ENCODE results near the gene TRMT11.

TRMT11 gene

GRCh38 chr6:126030045-126030444 lies 43.7 kb downstream of the TRMT11 start:
- Histone ChIP-seq H3K79me2 (ENCODE audit: insufficient read depth, low read length) (no peaks in the 10 kb centered on the region), H3K9me2 (ENCODE audit: low read depth, low read length) (no peaks in the 10 kb centered on the region), H3K27ac (ENCODE audit: low read depth, low read length, poor library complexity, severe bottlenecking) (no peak overlapping the region), H4K20me1 (ENCODE audit: insufficient read depth, low read length) (no peaks in the 10 kb centered on the region), H3F3A (ENCODE audit: insufficient read depth, low read length) (no peaks in the 10 kb centered on the region), H3K27me3 (ENCODE audit: insufficient read depth, low read length) (no peaks in the 10 kb centered on the region), H3K9me3 (ENCODE audit: low read length) (no peaks in the 10 kb centered on the region), H3K4me1 (ENCODE audit: insufficient read depth, low read length, severe bottlenecking) (no peaks in the 10 kb centered on the region), H3K4me2 (ENCODE audit: low read length) (no peak overlapping the region), H3K9ac (ENCODE audit: low read length) (no peak overlapping the region), H3K4me3 (ENCODE audit: low read depth, low read length, poor library complexity, severe bottlenecking) (no peak overlapping the region), H3K36me3 (ENCODE audit: insufficient read depth, low read length) (peaks cover 59% of the 10 kb centered on the region), H2AFZ (ENCODE audit: low read length) (no peak overlapping the region)
- TF ChIP-seq CTCF (IDR thresholded peaks at IDR 0.05; ENCODE audit: low read length) = no peak
- TF ChIP-seq EZH2 (IDR thresholded peaks at IDR 0.05; ENCODE audit: borderline replicate concordance, low read length) = no peak

GRCh38 chr6:126033696-126034095 lies 47.4 kb downstream of the TRMT11 start:
- no peaks in the 10 kb centered on the region for H3K9me3 ChIP-seq (ENCODE audit: low read length)

GRCh38 chr6:126034656-126035055 lies 48.3 kb downstream of the TRMT11 start:
- no peak overlapping the region for H3K27ac ChIP-seq (ENCODE audit: low read depth, low read length, poor library complexity, severe bottlenecking)

More at GRCh38 chr6:126033696-126034095, 47.4 kb downstream of the TRMT11 start:
- Histone ChIP-seq H3K9ac (ENCODE audit: low read length) (no peak overlapping the region), H2AFZ (ENCODE audit: low read length) (no peak overlapping the region), H3K9me2 (ENCODE audit: low read depth, low read length) (no peaks in the 10 kb centered on the region), H3F3A (ENCODE audit: insufficient read depth, low read length) (no peaks in the 10 kb centered on the region), H3K36me3 (ENCODE audit: insufficient read depth, low read length) (peaks cover 55% of the 10 kb centered on the region), H3K79me2 (ENCODE audit: insufficient read depth, low read length) (no peaks in the 10 kb centered on the region), H3K4me3 (ENCODE audit: low read depth, low read length, poor library complexity, severe bottlenecking) (no peak overlapping the region), H3K27ac (ENCODE audit: low read depth, low read length, poor library complexity, severe bottlenecking) (no peak overlapping the region), H3K4me2 (ENCODE audit: low read length) (no peak overlapping the region), H4K20me1 (ENCODE audit: insufficient read depth, low read length) (no peaks in the 10 kb centered on the region), H3K27me3 (ENCODE audit: insufficient read depth, low read length) (no peaks in the 10 kb centered on the region), H3K4me1 (ENCODE audit: insufficient read depth, low read length, severe bottlenecking) (no peaks in the 10 kb centered on the region)
- no peak for TF ChIP-seq EZH2 (IDR thresholded peaks at IDR 0.05; ENCODE audit: borderline replicate concordance, low read length)
- peak; percentile 57; the same call in 1 of the 2 replicates for TF ChIP-seq CTCF (IDR thresholded peaks at IDR 0.05; ENCODE audit: low read length)

More at GRCh38 chr6:126034656-126035055, 48.3 kb downstream of the TRMT11 start:
- H3K4me3 ChIP-seq (ENCODE audit: low read depth, low read length, poor library complexity, severe bottlenecking) = no peak overlapping the region
- H3K36me3 ChIP-seq (ENCODE audit: insufficient read depth, low read length) = peaks cover 53% of the 10 kb centered on the region
- H2AFZ ChIP-seq (ENCODE audit: low read length) = no peak overlapping the region
- H3K27me3 ChIP-seq (ENCODE audit: insufficient read depth, low read length) = no peaks in the 10 kb centered on the region
- H3K9ac ChIP-seq (ENCODE audit: low read length) = no peak overlapping the region
- no peaks in the 10 kb centered on the region for H4K20me1 ChIP-seq (ENCODE audit: insufficient read depth, low read length)
- no peaks in the 10 kb centered on the region for H3K9me2 ChIP-seq (ENCODE audit: low read depth, low read length)
- H3K4me2 ChIP-seq (ENCODE audit: low read length) = no peak overlapping the region
- no peaks in the 10 kb centered on the region for H3K9me3 ChIP-seq (ENCODE audit: low read length)
- TF ChIP-seq EZH2 (IDR thresholded peaks at IDR 0.05; ENCODE audit: borderline replicate concordance, low read length) (no peak), CTCF (IDR thresholded peaks at IDR 0.05; ENCODE audit: low read length) (no peak)
- no peaks in the 10 kb centered on the region for H3F3A ChIP-seq (ENCODE audit: insufficient read depth, low read length)
- H3K79me2 ChIP-seq (ENCODE audit: insufficient read depth, low read length) = no peaks in the 10 kb centered on the region
- no peaks in the 10 kb centered on the region for H3K4me1 ChIP-seq (ENCODE audit: insufficient read depth, low read length, severe bottlenecking)
